GM21529 (cell line): ENCODE measurements around the gene ARNT2.
"Not testable (repeated sequence)": the region's sequence is repeated elsewhere in the genome, so short reads cannot be mapped to it uniquely, and the experiment has no call there.

Experiments
- ATAC-seq: cut with Tn5 transposase; IDR thresholded peaks from one replicate; pipeline ENCODE4 v1.9.1; 2021; ENCODE audit not compliant: unreplicated experiment

ARNT2 gene

GRCh38 chr15:80404057-80404760 is at the start of gene ARNT2:
Gene ARNT2 (plus strand): TSS chr15:80404382. CDS start chr15:80404516, 134 bp downstream.
- no peak for ATAC-seq

- no peak for ATAC-seq
Measured at GRCh38 chr15:80367094-80367493, 37.1 kb upstream of the ARNT2 start.

GRCh38 chr15:80367661-80368060 is 36.5 kb upstream of the ARNT2 start:
- ATAC-seq, result no peak

GRCh38 chr15:80371924-80372323 is 32.3 kb upstream of the ARNT2 start:
- no peak for ATAC-seq

- ATAC-seq, result no peak
Measured at GRCh38 chr15:80374441-80374840, 29.7 kb upstream of the ARNT2 start.

GRCh38 chr15:80375968-80376891 is 28.0 kb upstream of the ARNT2 start:
- no peak for ATAC-seq

GRCh38 chr15:80379693-80380092 is 24.5 kb upstream of the ARNT2 start:
- no peak for ATAC-seq

GRCh38 chr15:80380154-80380553 is 24.0 kb upstream of the ARNT2 start:
- ATAC-seq, result no peak

- no peak for ATAC-seq
Measured at GRCh38 chr15:80382285-80382684, 21.9 kb upstream of the ARNT2 start.

GRCh38 chr15:80384432-80384831 is 19.8 kb upstream of the ARNT2 start:
- ATAC-seq, result no peak

GRCh38 chr15:80386151-80386550 is 18.0 kb upstream of the ARNT2 start:
- no peak for ATAC-seq

GRCh38 chr15:80388326-80388725 is 15.9 kb upstream of the ARNT2 start:
- no peak for ATAC-seq

GRCh38 chr15:80389370-80389769 is 14.8 kb upstream of the ARNT2 start:
- no peak for ATAC-seq

- not testable (repeated sequence) for ATAC-seq
Measured at GRCh38 chr15:80390942-80391341, 13.2 kb upstream of the ARNT2 start.

GRCh38 chr15:80395616-80396015 is 8.6 kb upstream of the ARNT2 start:
- ATAC-seq, result no peak

GRCh38 chr15:80396096-80396495 is 8.1 kb upstream of the ARNT2 start:
- no peak for ATAC-seq

GRCh38 chr15:80399508-80399907 is 4.7 kb upstream of the ARNT2 start:
- ATAC-seq, result no peak

- ATAC-seq, result no peak
Measured at GRCh38 chr15:80401456-80401855, 2.7 kb upstream of the ARNT2 start.

- no peak for ATAC-seq
Measured at GRCh38 chr15:80402339-80402738, 1.8 kb upstream of the ARNT2 start.

- ATAC-seq, result no peak
Measured at GRCh38 chr15:80403712-80404056, 498 bp upstream of the ARNT2 start.

- no peak for ATAC-seq
Measured at GRCh38 chr15:80404761-80405553, 775 bp downstream of the ARNT2 start.

GRCh38 chr15:80405554-80405850 is 1.3 kb downstream of the ARNT2 start:
- ATAC-seq, result no peak
